HUES64 (cell line): ENCODE results near the gene TVP23C. TPM values are rescaled to one million over a fixed set of nuclear protein-coding genes. Genes with fewer than 3 reads are reported as not detected.
"Not testable (repeated sequence)": the region's sequence is repeated elsewhere in the genome, so short reads cannot be mapped to it uniquely, and the experiment has no call there.

Experiments
- H3K27ac ChIP-seq: 2 replicates; pipeline ENCODE4 v1.7.0; 2013; ENCODE audit warnings: low read depth, low read length, inconsistent platforms
- H3K27me3 ChIP-seq: 2 replicates; pipeline ENCODE4 v1.6.1; 2013; ENCODE audit warnings: mild to moderate bottlenecking, low read length; ENCODE audit not compliant: insufficient read depth
- H3K36me3 ChIP-seq: 2 replicates; pipeline ENCODE4 v1.6.1; 2013; ENCODE audit warnings: mild to moderate bottlenecking, low read length; ENCODE audit not compliant: insufficient read depth
- H3K4me1 ChIP-seq: 2 replicates; pipeline ENCODE4 v1.6.1; 2013; ENCODE audit warnings: mild to moderate bottlenecking, low read length, moderate library complexity; ENCODE audit not compliant: insufficient read depth
- H3K4me3 ChIP-seq: 2 replicates; pipeline ENCODE4 v1.5.1; 2013; ENCODE audit warnings: mild to moderate bottlenecking, low read length, moderate library complexity
- H3K9ac ChIP-seq: 2 replicates; pipeline ENCODE4 v1.6.1; 2013; ENCODE audit warnings: mild to moderate bottlenecking, low read depth, low read length
- H3K9me3 ChIP-seq: 2 replicates; pipeline ENCODE4 v1.6.1; 2013; ENCODE audit warnings: low read depth, low read length; ENCODE audit not compliant: insufficient read depth
- WGBS: fragments of 150-250, 120-280 bp; methylation state at CpG from one replicate; pipeline ENCODE4 v1.1.7; 2013; ENCODE audit warnings: missing lambda C conversion rate; 5-methylcytosine and 5-hydroxymethylcytosine counted together
- polyA plus RNA-seq, 2 experiments: library from polyadenylated mRNA; stranded (reverse); fragments of 50-300 nt; gene quantifications; one replicate each; pipeline ENCODE4 v1.2.3, GENCODE V29; 2013

TVP23C gene
- 5.8 TPM for polyA plus RNA-seq (2013, experiment 1 of 2)
- polyA plus RNA-seq (2013, experiment 2 of 2): 9.3 TPM

GRCh38 chr17:15563375-15563857 is at the start of gene TVP23C:
Gene TVP23C (minus strand): TSS chr17:15563483. CDS start chr17:15563448, 35 bp downstream.
- H3K4me1 ChIP-seq, H3K27me3 ChIP-seq, H3K9me3 ChIP-seq, H3K36me3 ChIP-seq: not testable (repeated sequence)
- peak within 1 kb of the TSS; percentile 90 for H3K9ac ChIP-seq
- WGBS: under 1% methylated on average over 38 of the region's 46 CpGs
- H3K4me3 ChIP-seq: peak within 1 kb of the TSS; percentile 72
- H3K27ac ChIP-seq: peak within 1 kb of the TSS; percentile 80; the same call in 1 of the 2 replicates

GRCh38 chr17:15592960-15593359 is 29.7 kb upstream of the TVP23C start:
- H3K9me3 ChIP-seq, H3K36me3 ChIP-seq, H3K27me3 ChIP-seq, H3K4me3 ChIP-seq, H3K4me1 ChIP-seq, H3K9ac ChIP-seq, H3K27ac ChIP-seq: not testable (repeated sequence)
- WGBS: 97% methylated on average over 8 of the region's 8 CpGs

- H3K9me3 ChIP-seq, H3K9ac ChIP-seq, H3K4me1 ChIP-seq, H3K36me3 ChIP-seq, H3K27ac ChIP-seq, H3K4me3 ChIP-seq, H3K27me3 ChIP-seq: not testable (repeated sequence)
- WGBS: 78% methylated on average over 2 of the region's 5 CpGs
Observed at GRCh38 chr17:15591986-15592385, 28.7 kb upstream of the TVP23C start.

GRCh38 chr17:15590844-15591243 is 27.6 kb upstream of the TVP23C start:
- H3K4me1 ChIP-seq: not testable (repeated sequence)

DNA sequence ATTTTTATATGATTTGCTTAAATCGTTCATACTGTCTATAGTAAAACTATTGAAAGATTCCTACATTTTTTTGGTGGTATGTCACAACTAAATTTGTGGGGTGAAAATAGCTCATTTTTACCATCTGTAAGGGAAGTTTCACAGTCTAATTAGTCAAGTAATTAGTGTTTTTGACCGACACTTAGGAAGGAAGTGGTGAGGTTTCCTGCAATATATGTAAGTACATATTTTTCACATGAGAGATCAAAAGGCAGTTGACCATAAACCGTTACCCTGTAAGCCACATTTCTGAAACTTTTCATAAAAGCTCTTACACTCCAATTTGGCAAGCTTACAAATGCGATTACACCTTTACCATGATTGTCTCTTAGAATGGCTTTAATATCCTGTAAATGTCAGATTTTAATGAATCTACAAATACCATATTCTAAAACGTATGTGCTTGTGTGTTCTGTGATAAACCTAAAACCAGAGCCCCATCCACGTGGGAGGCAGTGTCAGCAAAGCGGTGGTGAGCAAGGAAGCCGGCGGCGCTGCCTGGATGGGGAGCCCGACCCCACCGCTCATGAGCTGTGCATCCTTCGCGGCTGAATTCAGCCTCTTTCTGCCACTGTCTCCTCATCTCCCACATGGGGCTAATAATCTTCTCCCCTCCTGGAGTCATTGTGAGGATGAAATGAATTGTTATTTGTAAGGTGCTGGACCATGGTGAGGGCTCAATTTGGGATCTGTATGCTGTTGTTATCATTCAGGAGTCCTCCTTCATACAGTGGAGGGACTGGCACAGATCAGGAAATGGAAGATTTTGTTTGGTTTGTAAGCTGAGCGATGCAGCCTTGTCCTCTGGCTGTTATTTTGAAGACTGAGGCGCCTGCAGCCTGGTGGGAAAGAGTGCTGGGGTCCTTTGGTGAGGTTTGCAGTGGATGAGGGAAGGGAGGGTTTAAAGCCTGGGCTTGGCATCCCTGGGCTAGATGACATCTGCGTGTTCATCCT is 26.6 kb upstream of the TVP23C start:
- not testable (repeated sequence) for H3K27me3 ChIP-seq, H3K36me3 ChIP-seq, H3K4me1 ChIP-seq, H3K27ac ChIP-seq, H3K4me3 ChIP-seq, H3K9me3 ChIP-seq, H3K9ac ChIP-seq
- 91% methylated on average over 9 of the region's 17 CpGs for WGBS

More at GRCh38 chr17:15590844-15591243, 27.6 kb upstream of the TVP23C start:
- H3K27me3 ChIP-seq, H3K9ac ChIP-seq, H3K36me3 ChIP-seq, H3K27ac ChIP-seq, H3K4me3 ChIP-seq, H3K9me3 ChIP-seq: not testable (repeated sequence)
- 91% methylated on average over 1 of the region's 1 CpG for whole genome bisulfite sequencing

DNA sequence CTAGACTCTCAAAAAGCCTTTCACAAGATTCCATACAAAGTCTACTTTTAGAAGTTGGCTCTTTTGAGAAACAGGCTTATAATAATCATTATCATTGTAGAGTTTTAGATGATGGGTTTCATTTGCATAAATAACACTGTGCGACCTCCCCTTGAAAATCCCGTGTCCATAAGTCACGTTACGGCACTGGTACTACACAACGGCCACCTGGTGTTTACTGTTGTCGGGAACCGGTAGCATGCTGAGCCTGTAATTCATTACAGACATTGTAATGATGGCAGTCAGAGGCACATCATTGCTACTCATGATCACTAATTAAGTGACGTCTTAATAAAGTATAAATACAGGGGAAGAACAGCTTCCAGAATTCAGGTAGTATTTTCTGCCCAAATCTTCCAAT is 24.7 kb upstream of the TVP23C start:
- H3K9me3 ChIP-seq, H3K36me3 ChIP-seq, H3K27ac ChIP-seq, H3K9ac ChIP-seq, H3K4me1 ChIP-seq, H3K27me3 ChIP-seq, H3K4me3 ChIP-seq: not testable (repeated sequence)
- WGBS: 88% methylated on average over 8 of the region's 8 CpGs

DNA sequence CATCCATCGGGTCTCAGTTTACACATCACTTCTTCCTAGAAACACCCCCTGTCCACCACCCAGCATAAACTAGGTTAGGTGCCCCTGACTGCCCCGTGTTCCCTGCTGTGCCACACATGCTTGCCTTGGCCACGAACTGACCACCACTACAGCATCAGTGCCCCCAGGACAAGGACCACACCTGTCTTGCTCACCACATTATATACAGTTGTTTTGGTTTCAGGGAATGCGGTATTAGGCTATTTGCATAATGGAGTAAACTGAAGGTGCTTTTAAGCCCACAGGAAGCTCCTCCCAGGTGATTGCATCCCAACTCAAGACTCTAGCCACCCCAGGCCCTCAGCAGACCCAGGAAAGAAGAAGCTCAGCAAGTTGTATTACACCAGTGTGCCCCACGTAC is 20.0 kb upstream of the TVP23C start:
- H3K27me3 ChIP-seq, H3K9ac ChIP-seq, H3K4me3 ChIP-seq, H3K4me1 ChIP-seq, H3K36me3 ChIP-seq, H3K9me3 ChIP-seq, H3K27ac ChIP-seq: not testable (repeated sequence)
- 85% methylated on average over 1 of the region's 5 CpGs for WGBS

GRCh38 chr17:15581462-15581861 is 18.2 kb upstream of the TVP23C start:
- not testable (repeated sequence) for H3K4me3 ChIP-seq, H3K4me1 ChIP-seq, H3K27me3 ChIP-seq, H3K9me3 ChIP-seq, H3K9ac ChIP-seq, H3K36me3 ChIP-seq, H3K27ac ChIP-seq
- WGBS: 100% methylated on average over 3 of the region's 4 CpGs

DNA sequence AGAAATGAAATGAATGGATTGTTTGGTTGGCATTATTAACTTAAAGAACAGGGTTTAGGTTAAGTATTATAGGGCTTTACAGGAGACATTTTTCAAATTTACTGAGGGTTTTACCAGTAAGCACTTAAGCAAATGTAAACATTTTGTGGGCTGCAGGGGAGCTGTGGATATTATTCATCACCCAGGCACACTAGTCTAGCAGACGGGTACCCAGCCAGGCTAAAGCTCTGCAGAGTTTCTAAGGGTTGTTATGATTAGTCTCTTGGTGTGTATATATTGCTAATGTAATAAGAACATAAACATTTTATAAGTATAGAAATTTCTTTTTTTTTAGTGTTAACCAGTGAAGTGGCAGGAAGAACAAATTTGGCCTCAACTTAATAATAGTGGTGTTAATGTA is 13.6 kb upstream of the TVP23C start:
- not testable (repeated sequence) for H3K4me3 ChIP-seq, H3K27me3 ChIP-seq, H3K4me1 ChIP-seq, H3K9me3 ChIP-seq, H3K9ac ChIP-seq, H3K36me3 ChIP-seq, H3K27ac ChIP-seq
- WGBS: no CpG with 5 or more reads among the region's 1 CpG

DNA sequence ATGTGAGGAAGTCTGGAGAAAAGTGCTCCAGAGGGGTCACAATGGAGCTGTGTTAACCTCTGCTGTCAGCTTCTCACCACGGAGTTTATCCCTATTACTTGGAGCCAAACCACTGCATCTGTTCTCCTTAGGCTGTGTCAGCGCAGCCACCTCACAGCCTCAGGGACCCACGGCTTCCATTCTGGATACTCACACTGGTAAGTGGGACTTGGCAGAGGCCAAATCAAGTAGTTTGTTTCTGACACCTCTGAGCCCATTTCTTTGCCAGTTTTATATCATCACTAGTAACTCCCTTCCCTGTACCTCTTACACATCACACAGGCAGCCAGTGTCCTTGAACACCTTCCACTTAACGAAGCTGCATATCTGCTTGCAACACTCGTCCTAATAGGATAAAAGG is 11.4 kb upstream of the TVP23C start:
- not testable (repeated sequence) for H3K36me3 ChIP-seq, H3K4me3 ChIP-seq, H3K4me1 ChIP-seq, H3K27ac ChIP-seq, H3K9ac ChIP-seq, H3K27me3 ChIP-seq, H3K9me3 ChIP-seq
- 100% methylated on average over 2 of the region's 5 CpGs for WGBS

GRCh38 chr17:15573870-15574269 is 10.6 kb upstream of the TVP23C start:
- H3K4me3 ChIP-seq, H3K9ac ChIP-seq: not testable (repeated sequence)
- WGBS: 35% methylated on average over 4 of the region's 4 CpGs

More at GRCh38 chr17:15573870-15574269, 10.6 kb upstream of the TVP23C start:
- not testable (repeated sequence) for H3K4me1 ChIP-seq, H3K36me3 ChIP-seq, H3K27ac ChIP-seq, H3K27me3 ChIP-seq, H3K9me3 ChIP-seq
